Vagina (tissue), 2 donors: Measurements from ENCODE around the gene ORM1. TPM values are rescaled to one million over a fixed set of nuclear protein-coding genes. Genes with fewer than 3 reads are reported as not detected.

Experiments used
- DNase-seq, 2 donors: peaks; one replicate each; pipeline ENCODE4 v3.0.0-alpha.2; 2017; ENCODE audit errors: extremely low spot score in 2 of 2
- H3K27ac ChIP-seq: fragments of 200-600 bp; sonication (generic); one replicate; pipeline ENCODE4 v1.5.1; 2019
- H3K27me3 ChIP-seq: fragments of 200-600 bp; sonication (generic); one replicate; pipeline ENCODE4 v1.5.1; 2019
- H3K36me3 ChIP-seq, 2 donors: fragments of 200-600 bp; sonication (generic); one replicate each; pipeline ENCODE4 v1.5.1; 2017 to 2019
- H3K4me1 ChIP-seq: fragments of 200-600 bp; sonication (generic); one replicate; pipeline ENCODE4 v1.5.1; 2019
- H3K4me3 ChIP-seq, 2 donors: fragments of 200-600 bp; sonication (generic); 1 replicate in 1 of 2; 2 replicates in 1 of 2; pipeline ENCODE4 v1.5.1; 2016 to 2019
- H3K9me3 ChIP-seq: fragments of 200-600 bp; sonication (generic); one replicate; pipeline ENCODE4 v1.5.1; 2019
- POLR2A ChIP-seq, 2 donors: fragments of 450-650 bp; IDR thresholded peaks; one replicate each; pipeline ENCODE4 v1.6.1; 2017; ENCODE audit warnings: antibody characterized with exemption in 2 of 2, mild to moderate bottlenecking in 2 of 2, moderate library complexity in 2 of 2
- POLR2AphosphoS5 ChIP-seq, 2 donors: sonication (generic); formaldehyde crosslinking; IDR thresholded peaks; one replicate each; pipeline ENCODE4 v1.9.0; 2017; ENCODE audit warnings: antibody characterized with exemption in 2 of 2, mild to moderate bottlenecking in 2 of 2, low read depth in 1 of 2; ENCODE audit not compliant: insufficient read depth in 1 of 2
- intact Hi-C: fragments of 100-400 bp; cut with DNase I; formaldehyde crosslinking; loops from one replicate; pipeline ENCODE4 v1.15.1; 2023
- total RNA-seq: library from RNA; depleted of rRNA; stranded (reverse); fragments of >200 nt; gene quantifications from one replicate; pipeline ENCODE4 v1.2.3, GENCODE V29; 2016
- TF ChIP-seq, protein P1 (sequence below), 3 experiments: fragments of 450-650 bp in 2 of 3; fragments of 200-600 bp in 1 of 3; sonication (generic) in 1 of 3; IDR thresholded peaks; one replicate each; pipeline ENCODE4 v1.5.1; 2017 to 2019; ENCODE audit warnings: antibody characterized with exemption in 3 of 3, mild to moderate bottlenecking in 2 of 3, moderate library complexity in 2 of 3

The ORM1 gene
- total RNA-seq, 1 donor from 2014 or later, result not detected

GRCh38 chr9:114355821-114356220 is 32.9 kb downstream of the ORM1 start:
- Histone ChIP-seq H3K4me3 (no peak overlapping the region), H3K9me3 (no peaks in the 10 kb centered on the region), H3K36me3 (peaks cover 4 to 85% of the 10 kb centered on the region in 2 donors), H3K27me3 (no peaks in the 10 kb centered on the region), H3K4me1 (no peaks in the 10 kb centered on the region), H3K27ac (no peak overlapping the region)
- TF ChIP-seq POLR2AphosphoS5 (IDR thresholded peaks at IDR 0.05; ENCODE audit: insufficient read depth in 1 of 2, low read depth in 1 of 2) (no peak), POLR2A (IDR thresholded peaks at IDR 0.05) (no peak)
- TF ChIP-seq, protein P1, sequence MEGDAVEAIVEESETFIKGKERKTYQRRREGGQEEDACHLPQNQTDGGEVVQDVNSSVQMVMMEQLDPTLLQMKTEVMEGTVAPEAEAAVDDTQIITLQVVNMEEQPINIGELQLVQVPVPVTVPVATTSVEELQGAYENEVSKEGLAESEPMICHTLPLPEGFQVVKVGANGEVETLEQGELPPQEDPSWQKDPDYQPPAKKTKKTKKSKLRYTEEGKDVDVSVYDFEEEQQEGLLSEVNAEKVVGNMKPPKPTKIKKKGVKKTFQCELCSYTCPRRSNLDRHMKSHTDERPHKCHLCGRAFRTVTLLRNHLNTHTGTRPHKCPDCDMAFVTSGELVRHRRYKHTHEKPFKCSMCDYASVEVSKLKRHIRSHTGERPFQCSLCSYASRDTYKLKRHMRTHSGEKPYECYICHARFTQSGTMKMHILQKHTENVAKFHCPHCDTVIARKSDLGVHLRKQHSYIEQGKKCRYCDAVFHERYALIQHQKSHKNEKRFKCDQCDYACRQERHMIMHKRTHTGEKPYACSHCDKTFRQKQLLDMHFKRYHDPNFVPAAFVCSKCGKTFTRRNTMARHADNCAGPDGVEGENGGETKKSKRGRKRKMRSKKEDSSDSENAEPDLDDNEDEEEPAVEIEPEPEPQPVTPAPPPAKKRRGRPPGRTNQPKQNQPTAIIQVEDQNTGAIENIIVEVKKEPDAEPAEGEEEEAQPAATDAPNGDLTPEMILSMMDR (IDR thresholded peaks at IDR 0.05), result no peak
- no peak for DNase-seq
- intact Hi-C loops, result no loop called here

- intact Hi-C loops, result no loop called here
- peaks cover 4 to 89% of the 10 kb centered on the region in 2 donors for H3K36me3 ChIP-seq
- no peak overlapping the region for H3K27ac ChIP-seq
- H3K4me3 ChIP-seq, result no peak overlapping the region
- no peaks in the 10 kb centered on the region for H3K9me3 ChIP-seq
- H3K4me1 ChIP-seq, result no peaks in the 10 kb centered on the region
- no peaks in the 10 kb centered on the region for H3K27me3 ChIP-seq
- no peak for DNase-seq
- TF ChIP-seq POLR2A (IDR thresholded peaks at IDR 0.05) (no peak), POLR2AphosphoS5 (IDR thresholded peaks at IDR 0.05; ENCODE audit: insufficient read depth in 1 of 2, low read depth in 1 of 2) (no peak)
- TF ChIP-seq, protein P1 (IDR thresholded peaks at IDR 0.05), result no peak
Measured at GRCh38 chr9:114356792-114357191, 33.9 kb downstream of the ORM1 start.

GRCh38 chr9:114357360-114357759 is 34.5 kb downstream of the ORM1 start:
- Histone ChIP-seq H3K4me3 (no peak overlapping the region), H3K27me3 (no peaks in the 10 kb centered on the region), H3K27ac (no peak overlapping the region), H3K4me1 (no peaks in the 10 kb centered on the region), H3K9me3 (no peaks in the 10 kb centered on the region), H3K36me3 (peaks cover 4 to 91% of the 10 kb centered on the region in 2 donors)
- TF ChIP-seq POLR2A (IDR thresholded peaks at IDR 0.05) (no peak), POLR2AphosphoS5 (IDR thresholded peaks at IDR 0.05; ENCODE audit: insufficient read depth in 1 of 2, low read depth in 1 of 2) (no peak)
- TF ChIP-seq, protein P1 (IDR thresholded peaks at IDR 0.05), result no peak
- intact Hi-C loops, result no loop called here
- no peak for DNase-seq

GRCh38 chr9:114357911-114358328 is 35.0 kb downstream of the ORM1 start:
- no peak for TF ChIP-seq POLR2A (IDR thresholded peaks at IDR 0.05)
- TF ChIP-seq POLR2AphosphoS5 (IDR thresholded peaks at IDR 0.05; ENCODE audit: insufficient read depth in 1 of 2, low read depth in 1 of 2), result no peak
- TF ChIP-seq, protein P1 (IDR thresholded peaks at IDR 0.05), result no peak
- Histone ChIP-seq H3K36me3 (peaks cover 4 to 91% of the 10 kb centered on the region in 2 donors), H3K4me3 (no peak overlapping the region), H3K27me3 (no peaks in the 10 kb centered on the region), H3K27ac (no peak overlapping the region), H3K9me3 (no peaks in the 10 kb centered on the region), H3K4me1 (no peaks in the 10 kb centered on the region)
- intact Hi-C loops, result no loop called here
- DNase-seq, result no peak

DNA sequence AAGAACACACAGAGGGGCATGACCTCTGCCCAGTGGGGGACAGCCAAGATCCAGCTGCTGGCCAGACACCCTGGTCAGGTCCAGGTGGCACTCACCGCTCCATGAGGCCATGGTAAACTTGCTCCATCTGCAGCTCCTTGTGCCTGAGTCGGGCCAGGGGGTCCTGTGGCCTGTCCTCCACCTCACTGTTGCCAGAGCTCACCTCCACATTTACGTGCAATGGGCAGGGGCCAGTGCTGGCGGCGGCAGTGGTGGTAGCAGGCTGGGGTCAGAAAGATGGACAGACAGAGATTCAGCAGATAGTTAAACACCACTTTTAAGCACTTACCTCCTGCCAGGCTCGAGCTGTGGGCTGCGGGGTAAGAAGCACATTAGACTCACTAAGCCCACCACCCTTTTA is 36.9 kb downstream of the ORM1 start:
- intact Hi-C loops, result no loop called here
- H3K27ac ChIP-seq, result no peak overlapping the region
- H3K9me3 ChIP-seq, result no peaks in the 10 kb centered on the region
- peaks cover 4 to 77% of the 10 kb centered on the region in 2 donors for H3K36me3 ChIP-seq
- H3K27me3 ChIP-seq, result no peaks in the 10 kb centered on the region
- H3K4me1 ChIP-seq, result peaks cover 15% of the 10 kb centered on the region
- DNase-seq, result no peak
- H3K4me3 ChIP-seq, result no peak overlapping the region
- TF ChIP-seq POLR2AphosphoS5 (IDR thresholded peaks at IDR 0.05; ENCODE audit: insufficient read depth in 1 of 2, low read depth in 1 of 2) (no peak), POLR2A (IDR thresholded peaks at IDR 0.05) (no peak)
- TF ChIP-seq, protein P1 (IDR thresholded peaks at IDR 0.05), result no peak
